Endothelial cell (in vitro differentiated cells): ENCODE results near the gene B3GAT1. TPM values are rescaled to one million over a fixed set of nuclear protein-coding genes. Genes with fewer than 3 reads are reported as not detected.
A peak's percentile ranks its signal among the peaks of the same experiment; 100 is the strongest.

Experiments used
- DNase-seq: peaks from one replicate; pipeline ENCODE4 v3.0.0; 2021; ENCODE audit warnings: low spot score
- H3K27ac Mint-ChIP-seq: one replicate; pipeline ENCODE4 v1.8.0; 2021; ENCODE audit warnings: mixed read lengths, inconsistent platforms; ENCODE audit not compliant: unreplicated experiment
- H3K27me3 Mint-ChIP-seq: one replicate; pipeline ENCODE4 v1.8.0; 2021; ENCODE audit warnings: mild to moderate bottlenecking, moderate library complexity, mixed read lengths, inconsistent platforms; ENCODE audit not compliant: unreplicated experiment
- H3K36me3 Mint-ChIP-seq: one replicate; pipeline ENCODE4 v1.8.0; 2021; ENCODE audit warnings: mild to moderate bottlenecking, low read depth, mixed read lengths, inconsistent platforms; ENCODE audit not compliant: unreplicated experiment
- H3K4me1 Mint-ChIP-seq: one replicate; pipeline ENCODE4 v1.8.0; 2021; ENCODE audit warnings: mild to moderate bottlenecking, mixed read lengths, inconsistent platforms; ENCODE audit not compliant: unreplicated experiment
- H3K4me3 Mint-ChIP-seq: one replicate; pipeline ENCODE4 v1.8.0; 2021; ENCODE audit warnings: mild to moderate bottlenecking, mixed read lengths, inconsistent platforms; ENCODE audit not compliant: unreplicated experiment
- H3K9me3 Mint-ChIP-seq: one replicate; pipeline ENCODE4 v1.8.0; 2021; ENCODE audit warnings: mixed read lengths, inconsistent platforms; ENCODE audit not compliant: unreplicated experiment
- total RNA-seq: library from RNA; stranded (reverse); fragmentation: NEBNext Ultra II Directional; extraction: Animal tissue kit (Norgen Biotek cat#: 25700); gene quantifications from one replicate; pipeline ENCODE4 v1.2.1, GENCODE V29; 2021; ENCODE audit not compliant: unreplicated experiment
- TF ChIP-seq, protein P1 (sequence below): fragments of 200-600 bp; sonication (generic); IDR thresholded peaks from one replicate; pipeline ENCODE4 v1.5.0; 2021; ENCODE audit warnings: antibody characterized with exemption; ENCODE audit not compliant: unreplicated experiment

B3GAT1 gene
- total RNA-seq, 1 donor from 2014 or later = 18.2 TPM

- Mint-ChIP-seq H3K27me3 (peaks cover 11% of the 10 kb centered on the region), H3K27ac (peak overlapping the region; percentile 86), H3K9me3 (no peaks in the 10 kb centered on the region), H3K4me1 (peaks cover 18% of the 10 kb centered on the region), H3K36me3 (no peaks in the 10 kb centered on the region), H3K4me3 (no peak overlapping the region)
- TF ChIP-seq, protein P1, sequence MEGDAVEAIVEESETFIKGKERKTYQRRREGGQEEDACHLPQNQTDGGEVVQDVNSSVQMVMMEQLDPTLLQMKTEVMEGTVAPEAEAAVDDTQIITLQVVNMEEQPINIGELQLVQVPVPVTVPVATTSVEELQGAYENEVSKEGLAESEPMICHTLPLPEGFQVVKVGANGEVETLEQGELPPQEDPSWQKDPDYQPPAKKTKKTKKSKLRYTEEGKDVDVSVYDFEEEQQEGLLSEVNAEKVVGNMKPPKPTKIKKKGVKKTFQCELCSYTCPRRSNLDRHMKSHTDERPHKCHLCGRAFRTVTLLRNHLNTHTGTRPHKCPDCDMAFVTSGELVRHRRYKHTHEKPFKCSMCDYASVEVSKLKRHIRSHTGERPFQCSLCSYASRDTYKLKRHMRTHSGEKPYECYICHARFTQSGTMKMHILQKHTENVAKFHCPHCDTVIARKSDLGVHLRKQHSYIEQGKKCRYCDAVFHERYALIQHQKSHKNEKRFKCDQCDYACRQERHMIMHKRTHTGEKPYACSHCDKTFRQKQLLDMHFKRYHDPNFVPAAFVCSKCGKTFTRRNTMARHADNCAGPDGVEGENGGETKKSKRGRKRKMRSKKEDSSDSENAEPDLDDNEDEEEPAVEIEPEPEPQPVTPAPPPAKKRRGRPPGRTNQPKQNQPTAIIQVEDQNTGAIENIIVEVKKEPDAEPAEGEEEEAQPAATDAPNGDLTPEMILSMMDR = no peak
- peak; percentile 62 for DNase-seq
Observed at GRCh38 chr11:134361661-134362060, 50.4 kb downstream of the B3GAT1 start.

DNA sequence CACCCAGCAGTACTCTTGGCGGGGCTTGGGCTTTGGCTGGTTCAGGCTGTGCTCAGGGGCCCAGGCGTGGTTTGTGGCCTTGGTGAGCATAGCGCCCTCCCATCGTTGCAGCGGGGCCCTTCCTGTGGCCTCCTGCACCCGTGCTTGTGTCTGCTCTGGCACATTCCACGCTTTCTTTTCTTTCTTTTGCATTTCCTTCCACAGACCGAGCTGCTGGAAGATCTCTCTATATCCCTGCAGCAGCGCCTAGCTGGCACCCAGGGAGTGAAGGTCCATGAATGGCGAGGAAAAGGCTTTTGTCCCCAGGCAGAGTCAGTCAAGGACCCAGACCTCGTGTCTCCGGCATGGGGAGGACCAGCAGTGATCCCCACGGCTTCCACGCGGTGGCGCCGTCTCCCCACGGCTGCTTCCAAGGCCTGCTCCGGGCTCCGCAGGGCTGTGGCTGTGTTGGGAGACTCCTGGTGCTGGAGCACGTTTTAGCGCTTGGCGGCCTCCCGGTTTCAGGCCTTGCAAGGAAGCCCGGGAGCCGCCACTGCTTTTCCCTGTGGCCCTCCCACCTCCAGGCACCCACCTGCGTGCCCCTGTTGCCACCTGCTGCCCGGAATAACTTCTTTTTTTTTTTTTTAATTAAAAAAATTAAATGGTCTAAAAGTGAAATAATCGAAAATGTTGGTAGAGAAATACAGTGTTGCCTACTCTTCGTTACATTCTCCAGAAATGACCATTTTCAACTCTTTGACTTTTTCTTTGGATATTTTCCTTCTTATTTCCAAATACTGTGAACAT lies 51.8 kb downstream of the B3GAT1 start:
- TF ChIP-seq, protein P1 = peak; percentile 78
- no peaks in the 10 kb centered on the region for H3K9me3 Mint-ChIP-seq
- H3K27ac Mint-ChIP-seq = peak overlapping the region; percentile 89
- H3K27me3 Mint-ChIP-seq = peaks cover 11% of the 10 kb centered on the region
- H3K4me1 Mint-ChIP-seq = peaks cover 18% of the 10 kb centered on the region
- peak; percentile 98 for DNase-seq
- no peak overlapping the region for H3K4me3 Mint-ChIP-seq
- no peaks in the 10 kb centered on the region for H3K36me3 Mint-ChIP-seq

DNA sequence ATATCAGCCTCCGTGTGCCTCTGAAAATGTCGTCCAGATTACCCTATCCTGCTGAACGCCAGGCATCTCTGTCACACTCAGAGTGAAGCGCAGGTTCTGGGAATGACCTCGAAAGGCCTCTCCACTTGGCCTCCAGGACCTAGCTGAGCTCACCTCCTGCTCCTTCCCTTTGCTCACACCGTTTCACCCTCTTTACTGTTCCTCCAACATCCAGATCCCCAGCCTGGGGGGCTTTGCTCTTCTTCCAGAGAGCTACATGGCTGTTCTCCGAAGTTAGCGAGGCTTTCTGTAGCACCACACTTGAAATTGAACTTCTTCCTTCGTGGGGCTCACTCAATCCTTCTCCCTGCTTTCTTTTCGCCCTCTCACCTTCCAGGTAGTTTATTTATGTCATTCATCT lies 52.4 kb downstream of the B3GAT1 start:
- TF ChIP-seq, protein P1 = no peak

GRCh38 chr11:134358856-134359490 lies 53.1 kb downstream of the B3GAT1 start:
- Mint-ChIP-seq H3K4me3 (no peak overlapping the region), H3K27me3 (peaks cover 11% of the 10 kb centered on the region), H3K36me3 (no peaks in the 10 kb centered on the region), H3K27ac (no peak overlapping the region), H3K4me1 (peaks cover 18% of the 10 kb centered on the region), H3K9me3 (no peaks in the 10 kb centered on the region)
- no peak for DNase-seq
- TF ChIP-seq, protein P1 = no peak

More for the DNA sequence above, 52.4 kb downstream of the B3GAT1 start:
- Mint-ChIP-seq H3K36me3 (no peaks in the 10 kb centered on the region), H3K4me1 (peaks cover 18% of the 10 kb centered on the region), H3K9me3 (no peaks in the 10 kb centered on the region), H3K27ac (peak overlapping the region; percentile 5), H3K27me3 (peaks cover 11% of the 10 kb centered on the region), H3K4me3 (no peak overlapping the region)
- no peak for DNase-seq
